HG02798 (cell line): ENCODE results near the gene PACS2.
"Not testable (repeated sequence)": the region's sequence is repeated elsewhere in the genome, so short reads cannot be mapped to it uniquely, and the experiment has no call there.

Experiments used
- ATAC-seq: cut with Tn5 transposase; IDR thresholded peaks from one replicate; pipeline ENCODE4 v1.9.1; 2021; ENCODE audit warnings: mild to moderate bottlenecking; ENCODE audit not compliant: unreplicated experiment, poor library complexity

The PACS2 gene

GRCh38 chr14:105313381-105314286 lies 914 bp upstream of the PACS2 start:
- ATAC-seq = peak; percentile 2

- ATAC-seq = peak; percentile 3
Observed at GRCh38 chr14:105315211-105315721, 718 bp downstream of the PACS2 start.

DNA sequence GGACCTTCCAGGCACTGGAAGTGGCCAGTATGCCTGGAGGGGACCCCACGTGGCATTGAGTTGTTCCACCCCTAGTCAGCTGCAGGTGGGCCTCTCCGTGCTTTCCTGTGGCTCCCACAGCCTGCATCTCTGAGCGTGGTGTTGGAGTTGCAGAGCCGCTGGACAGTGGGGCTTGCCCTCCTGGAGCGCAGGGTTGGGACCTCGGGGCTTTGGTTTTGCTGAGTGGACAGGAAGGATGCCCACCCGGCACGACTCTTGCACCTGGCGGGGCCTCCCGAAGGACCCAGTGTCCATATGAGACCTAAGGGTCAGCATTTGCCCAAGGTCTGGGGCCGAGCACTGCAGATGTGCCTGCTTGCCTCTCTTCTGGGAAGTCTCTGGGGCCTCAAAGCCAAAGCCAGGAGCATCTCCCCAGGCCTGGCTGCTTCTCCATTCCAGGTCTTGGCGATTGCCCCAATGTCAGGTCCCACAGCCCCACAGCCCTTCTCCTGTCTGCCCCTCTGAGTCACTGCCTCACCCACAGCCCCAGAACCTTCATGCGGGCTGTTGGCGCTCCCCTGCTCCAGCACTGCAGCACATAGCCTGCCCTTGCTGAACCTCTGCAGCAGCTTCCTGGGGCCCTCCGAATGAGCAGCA lies 1.5 kb downstream of the PACS2 start:
- no peak for ATAC-seq

GRCh38 chr14:105316577-105316941 lies 2.0 kb downstream of the PACS2 start:
- no peak for ATAC-seq

DNA sequence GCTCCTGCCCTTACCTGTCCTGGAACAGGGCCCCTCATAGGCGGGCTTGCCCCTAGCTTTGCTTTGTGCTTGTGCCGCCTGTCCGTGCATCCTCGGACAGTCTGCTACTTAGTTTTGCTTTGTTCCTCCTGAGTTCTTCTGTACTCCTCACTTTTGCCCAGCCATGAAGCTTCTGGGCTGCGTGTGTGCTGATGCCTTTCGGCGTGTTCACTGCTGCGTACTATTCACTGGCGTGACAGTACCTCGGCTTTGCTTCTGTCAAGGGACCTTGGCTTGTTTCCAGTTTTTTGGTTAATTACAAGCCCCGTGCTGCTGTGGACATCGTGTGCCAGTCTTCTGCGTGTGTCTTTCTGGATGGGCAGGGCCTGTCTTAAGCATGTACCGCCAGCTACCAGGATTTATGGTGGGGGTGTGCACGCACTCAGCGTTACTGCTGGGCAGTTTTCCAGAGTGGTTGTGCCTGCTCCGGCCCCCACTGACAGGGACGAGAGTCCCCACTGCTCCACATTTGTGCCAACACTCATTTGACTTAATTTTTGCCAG lies 2.5 kb downstream of the PACS2 start:
- ATAC-seq = no peak

DNA sequence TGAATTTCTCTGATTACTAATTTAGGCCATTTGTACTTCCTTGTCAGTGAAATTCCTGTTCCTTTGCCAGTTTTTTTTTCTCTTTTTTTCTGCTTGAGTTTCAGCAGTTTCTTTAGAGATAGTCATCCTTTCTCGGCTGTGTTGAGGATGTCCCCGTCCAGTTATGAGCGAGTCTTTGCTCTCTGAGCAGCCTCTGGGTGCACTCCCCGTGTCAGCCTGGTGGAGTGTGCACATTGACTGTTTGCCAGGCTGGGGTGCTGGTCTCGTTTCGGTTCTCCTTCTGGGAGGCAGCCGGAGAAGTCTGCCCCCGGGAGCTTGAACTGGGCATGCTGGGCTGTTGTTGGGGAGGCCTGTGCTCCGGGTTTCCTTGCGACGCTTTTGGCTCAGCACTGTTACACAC lies 3.0 kb downstream of the PACS2 start:
- no peak for ATAC-seq

DNA sequence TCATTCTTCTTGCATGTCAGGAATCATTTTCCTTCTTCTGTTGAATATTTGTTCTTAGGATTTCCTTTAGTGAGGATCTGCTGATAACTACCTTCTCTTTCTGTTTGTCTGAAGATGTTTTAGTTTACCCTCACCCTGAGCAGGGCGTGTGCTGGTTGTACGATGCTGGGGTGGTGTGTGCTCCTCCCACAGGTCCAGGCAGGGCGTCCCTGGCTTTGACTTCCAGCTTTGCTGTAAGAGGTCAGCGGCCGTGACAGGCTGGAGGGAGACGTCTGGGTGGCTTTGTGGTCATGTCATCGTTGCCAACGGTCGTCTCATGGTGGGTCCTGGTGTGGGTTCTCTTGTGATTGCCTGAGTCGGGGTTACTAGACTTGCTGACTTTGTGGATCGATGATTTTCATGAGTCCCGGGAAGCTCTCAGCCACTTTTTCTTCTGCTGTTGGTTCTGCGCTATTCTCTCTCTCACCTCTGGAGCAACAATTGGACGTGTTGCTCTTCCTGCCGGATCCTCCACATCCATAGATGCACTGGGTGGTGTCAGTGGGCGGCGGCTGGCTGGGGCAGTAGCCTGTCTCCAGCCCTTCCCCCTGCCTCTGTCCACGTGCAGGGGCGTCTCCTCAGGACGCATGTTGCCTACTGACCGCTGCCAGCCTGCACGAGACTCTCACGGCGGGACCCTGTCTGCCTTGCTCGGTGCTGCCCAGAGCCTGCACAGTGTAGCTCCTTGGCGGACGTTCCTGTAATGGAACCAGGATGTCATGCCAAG lies 8.4 kb downstream of the PACS2 start:
- ATAC-seq = no peak

GRCh38 chr14:105323663-105324062 lies 9.1 kb downstream of the PACS2 start:
- ATAC-seq = no peak

DNA sequence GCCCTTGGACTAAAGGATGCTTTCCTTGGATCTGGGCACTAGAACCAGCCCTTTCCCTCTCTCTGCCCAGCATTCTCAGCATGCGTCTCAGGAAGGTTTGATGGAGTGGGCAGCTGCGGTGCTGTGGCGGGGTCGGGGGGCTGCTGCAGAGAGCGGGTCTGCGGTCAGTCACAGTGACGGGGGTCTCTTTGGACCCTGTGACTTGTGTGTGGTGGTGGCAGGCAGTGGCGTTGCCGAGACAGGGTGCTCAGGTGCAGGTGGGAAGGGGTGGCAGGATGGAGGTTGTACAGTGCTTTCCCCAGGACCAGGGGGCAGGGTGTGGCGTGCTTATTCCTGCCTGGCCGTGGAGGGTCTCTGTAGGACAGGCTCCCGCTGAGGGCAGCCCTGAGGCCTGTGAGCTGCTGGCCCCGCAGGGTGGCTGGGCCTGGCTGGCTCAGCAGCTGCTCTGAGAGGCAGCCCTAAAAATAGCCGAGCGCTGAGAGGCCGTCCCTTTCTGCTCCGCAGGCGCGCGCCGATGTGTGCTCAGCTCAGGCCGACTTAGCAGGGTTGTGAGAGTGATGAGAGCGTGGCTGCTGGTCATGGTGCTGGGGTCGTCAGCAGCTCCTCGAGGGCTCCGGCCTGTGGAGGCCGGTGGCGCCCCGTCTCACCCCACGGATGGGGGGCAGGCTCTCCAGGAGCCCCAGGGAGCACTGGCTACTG lies 9.7 kb downstream of the PACS2 start:
- no peak for ATAC-seq

- no peak for ATAC-seq
Observed at GRCh38 chr14:105324871-105325270, 10.3 kb downstream of the PACS2 start.

- ATAC-seq = no peak
Observed at GRCh38 chr14:105325303-105325702, 10.8 kb downstream of the PACS2 start.

DNA sequence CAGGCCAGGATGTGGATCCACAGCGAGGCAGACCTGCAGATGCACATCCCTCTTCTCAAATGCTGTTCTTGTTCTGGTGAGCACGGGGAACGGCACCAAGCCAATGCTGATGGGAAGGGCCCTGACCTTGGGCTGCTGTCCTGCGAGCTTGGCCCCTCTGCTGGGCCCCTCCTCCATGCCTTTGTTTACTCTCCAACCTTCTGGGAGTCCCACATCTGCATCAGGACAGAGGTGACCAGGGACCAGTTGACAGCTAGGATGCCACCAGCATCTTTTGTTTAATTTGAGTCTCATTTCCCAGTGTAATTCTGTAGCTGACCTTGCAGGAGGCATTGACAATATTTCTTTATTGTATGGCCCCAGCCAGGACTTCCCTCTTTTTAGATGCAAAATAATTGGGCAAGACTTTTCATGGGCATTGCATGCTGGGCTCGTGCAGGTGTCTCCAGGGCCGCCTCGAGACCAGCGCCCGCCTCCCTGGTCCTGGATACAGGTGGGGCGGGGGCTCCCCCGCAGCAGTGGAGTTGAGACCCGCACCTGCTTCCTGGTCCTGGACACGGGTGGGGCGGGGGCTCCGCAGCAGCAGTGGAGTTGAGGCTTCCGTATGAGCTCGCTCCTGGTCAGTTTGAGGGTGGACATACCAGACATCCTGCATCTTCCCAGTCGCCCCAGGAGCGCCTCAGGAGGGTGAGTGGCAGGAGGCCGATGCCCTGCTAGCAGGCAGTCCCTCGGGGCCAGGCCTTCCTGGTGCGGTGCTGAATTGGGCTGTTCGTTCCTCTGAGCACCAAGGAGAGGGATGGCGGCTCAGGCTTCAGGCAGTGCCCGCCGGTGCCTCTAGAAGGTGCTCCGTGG lies 11.4 kb downstream of the PACS2 start:
- ATAC-seq = no peak

DNA sequence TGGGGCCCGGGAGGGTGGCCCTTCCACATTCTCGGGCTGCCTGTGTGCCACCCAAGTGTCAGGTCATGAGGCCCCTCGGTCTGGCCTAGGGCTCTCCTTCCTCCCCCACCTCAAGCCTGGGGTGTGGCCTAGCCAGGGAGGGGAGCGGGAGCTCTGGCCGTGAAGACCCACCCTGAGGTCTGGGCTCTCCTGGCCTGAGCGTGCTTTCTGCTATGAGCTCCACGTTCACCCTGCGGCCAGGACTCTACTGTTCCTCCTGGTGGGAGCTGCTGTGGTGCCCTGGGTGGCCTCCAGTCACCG lies 12.0 kb downstream of the PACS2 start:
- no peak for ATAC-seq

- ATAC-seq = no peak
Observed at GRCh38 chr14:105326891-105327694, 12.5 kb downstream of the PACS2 start.

- not testable (repeated sequence) for ATAC-seq
Observed at GRCh38 chr14:105327695-105328045, 13.1 kb downstream of the PACS2 start.

GRCh38 chr14:105328070-105328677 lies 13.6 kb downstream of the PACS2 start:
- ATAC-seq = no peak

GRCh38 chr14:105328678-105329390 lies 14.3 kb downstream of the PACS2 start:
- ATAC-seq = no peak
